Hematopoietic multipotent progenitor cell (in vitro differentiated cells): ENCODE measurements around the gene UBE2S. TPM values are rescaled to one million over a fixed set of nuclear protein-coding genes. Genes with fewer than 3 reads are reported as not detected.

Experiments
- DNase-seq, 3 donors: peaks; one replicate each; pipeline ENCODE4 v3.0.0-alpha.2; 2011 to 2015; ENCODE audit warnings: low read depth in 2 of 3, low spot score in 2 of 3
- total RNA-seq: library from RNA; depleted of rRNA; stranded (reverse); fragments of >200 nt; gene quantifications from one replicate; pipeline ENCODE4 v1.2.3, GENCODE V29; 2012

UBE2S gene
- total RNA-seq, 1 donor: 26.7 TPM

- peak; percentile 96 to 99 (median 98) for DNase-seq
These were observed 21.7 kb downstream of the UBE2S start, which contains the start of gene RPL28 for GRCh38 chr19:55385724-55386492. RPL28 (plus strand) TSS chr19:55385932; CDS start chr19:55386358, 426 bp downstream.

- peak in 2 of 3 donors; percentile 93 to 97 for DNase-seq
These were observed 22.5 kb downstream of the UBE2S start for GRCh38 chr19:55384920-55385723.

GRCh38 chr19:55384131-55384919, 23.3 kb downstream of the UBE2S start, which contains the start of gene TMEM238:
TMEM238 (minus strand) TSS chr19:55384292; CDS start chr19:55384259, 33 bp downstream.
- DNase-seq: peak in 1 of 3 donors; percentile 48

GRCh38 chr19:55383279-55384130, 24.1 kb downstream of the UBE2S start:
- peak; percentile 33 to 72 (median 71) for DNase-seq

GRCh38 chr19:55382522-55383054, 25.0 kb downstream of the UBE2S start:
- DNase-seq: no peak

GRCh38 chr19:55382013-55382412, 25.6 kb downstream of the UBE2S start:
- no peak for DNase-seq

GRCh38 chr19:55379174-55379573, 28.4 kb downstream of the UBE2S start:
- no peak for DNase-seq

GRCh38 chr19:55377356-55378131, 30.0 kb downstream of the UBE2S start:
- DNase-seq: no peak

GRCh38 chr19:55376241-55376933, 31.2 kb downstream of the UBE2S start, which contains the start of gene TMEM190:
TMEM190 (plus strand) TSS chr19:55376826; CDS start chr19:55376854, 28 bp downstream.
- no peak for DNase-seq

GRCh38 chr19:55373993-55374757, 33.4 kb downstream of the UBE2S start:
- DNase-seq: no peak

- no peak for DNase-seq
These were observed 34.1 kb downstream of the UBE2S start for GRCh38 chr19:55373306-55373992.

- DNase-seq: peak in 2 of 3 donors; percentile 66 to 83
These were observed 35.1 kb downstream of the UBE2S start for GRCh38 chr19:55372316-55373081.

GRCh38 chr19:55370305-55370988, 37.1 kb downstream of the UBE2S start, which contains the start of gene IL11:
IL11 (minus strand) TSS chr19:55370463; CDS start chr19:55370310, 153 bp downstream.
- DNase-seq: no peak

GRCh38 chr19:55369653-55370304, 37.8 kb downstream of the UBE2S start:
- no peak for DNase-seq
